HTR-8/SVneo (cell line): ENCODE data around the gene SLC3A2.

Source experiments
- DNase-seq: peaks from one replicate; pipeline ENCODE4 v3.0.0; 2011; ENCODE audit warnings: low spot score, mixed read lengths; ENCODE audit not compliant: insufficient read length
- FAIRE-seq: peaks from 2 replicates; lab custom pipeline; 2011; peaks lifted over from hg19 to GRCh38; lab: Jason Lieb, UNC

The SLC3A2 gene

GRCh38 chr11:62876712-62877111 lies 4.0 kb upstream of the SLC3A2 start:
- no peak for DNase-seq
- FAIRE-seq: no peak

GRCh38 chr11:62879235-62879978 lies 1.3 kb upstream of the SLC3A2 start:
- no peak for DNase-seq
- no peak for FAIRE-seq

GRCh38 chr11:62880231-62880802 lies 379 bp upstream of the SLC3A2 start:
- DNase-seq (peak; percentile 42), FAIRE-seq (no peak)

GRCh38 chr11:62881579-62882430 lies 1.1 kb downstream of the SLC3A2 start:
- DNase-seq (peak; percentile 93), FAIRE-seq (no peak)

GRCh38 chr11:62882431-62882749 lies 1.7 kb downstream of the SLC3A2 start:
- DNase-seq (no peak), FAIRE-seq (no peak)

- FAIRE-seq: no peak
- no peak for DNase-seq
Measured at GRCh38 chr11:62882788-62883501, 2.2 kb downstream of the SLC3A2 start.

GRCh38 chr11:62883673-62884072 lies 3.0 kb downstream of the SLC3A2 start:
- FAIRE-seq: no peak
- no peak for DNase-seq

GRCh38 chr11:62885137-62885750 lies 4.5 kb downstream of the SLC3A2 start:
- FAIRE-seq: no peak
- DNase-seq: no peak

- FAIRE-seq (no peak), DNase-seq (no peak)
Measured at GRCh38 chr11:62888406-62888805, 7.7 kb downstream of the SLC3A2 start.

- no peak for FAIRE-seq
Measured at GRCh38 chr11:62889126-62889483, 8.4 kb downstream of the SLC3A2 start.

GRCh38 chr11:62889484-62890437 lies 9.1 kb downstream of the SLC3A2 start:
- no peak for FAIRE-seq

More at GRCh38 chr11:62889126-62889483, 8.4 kb downstream of the SLC3A2 start:
- no peak for DNase-seq

GRCh38 chr11:62892077-62892922 lies 11.6 kb downstream of the SLC3A2 start:
- DNase-seq: no peak
- no peak for FAIRE-seq

More at GRCh38 chr11:62889484-62890437, 9.1 kb downstream of the SLC3A2 start:
- peak; percentile 62 for DNase-seq

- FAIRE-seq (no peak), DNase-seq (no peak)
Measured at GRCh38 chr11:62895501-62895900, 14.8 kb downstream of the SLC3A2 start.

- no peak for DNase-seq
- FAIRE-seq: no peak
Measured at GRCh38 chr11:62896049-62896448, 15.4 kb downstream of the SLC3A2 start.

GRCh38 chr11:62897311-62897710 lies 16.6 kb downstream of the SLC3A2 start:
- FAIRE-seq: no peak

GRCh38 chr11:62898027-62898426 lies 17.3 kb downstream of the SLC3A2 start:
- DNase-seq (no peak), FAIRE-seq (no peak)

More at GRCh38 chr11:62897311-62897710, 16.6 kb downstream of the SLC3A2 start:
- DNase-seq: no peak

GRCh38 chr11:62902932-62903331 lies 22.2 kb downstream of the SLC3A2 start:
- DNase-seq: no peak
- no peak for FAIRE-seq

- DNase-seq: no peak
- no peak for FAIRE-seq
Measured at GRCh38 chr11:62905296-62905695, 24.6 kb downstream of the SLC3A2 start.
